Sigmoid colon (tissue), 4 donors: ENCODE data around the gene PREX1.

Source experiments
- EP300 ChIP-seq, 4 donors: sonication (generic); formaldehyde crosslinking; IDR thresholded peaks; one replicate each; pipeline ENCODE4 v1.6.1; 2017; ENCODE audit warnings: antibody characterized with exemption in 4 of 4
- POLR2A ChIP-seq, 2 donors: fragments of 450-650 bp; IDR thresholded peaks; one replicate each; pipeline ENCODE4 v1.6.1; 2016; ENCODE audit warnings: antibody characterized with exemption in 2 of 2, mild to moderate bottlenecking in 2 of 2, moderate library complexity in 2 of 2
- POLR2AphosphoS5 ChIP-seq, 4 donors: sonication (generic); formaldehyde crosslinking; IDR thresholded peaks; one replicate each; pipeline ENCODE4 v1.6.1; 2017; ENCODE audit warnings: antibody characterized with exemption in 4 of 4
- TF ChIP-seq, protein P1 (sequence below), 4 experiments: fragments of 450-650 bp in 3 of 4; fragments of 200-600 bp in 1 of 4; IDR thresholded peaks; one replicate each; pipeline ENCODE4 v1.5.1; 2016 to 2019; ENCODE audit warnings: antibody characterized with exemption in 4 of 4, mild to moderate bottlenecking in 3 of 4, moderate library complexity in 2 of 4

DNA sequence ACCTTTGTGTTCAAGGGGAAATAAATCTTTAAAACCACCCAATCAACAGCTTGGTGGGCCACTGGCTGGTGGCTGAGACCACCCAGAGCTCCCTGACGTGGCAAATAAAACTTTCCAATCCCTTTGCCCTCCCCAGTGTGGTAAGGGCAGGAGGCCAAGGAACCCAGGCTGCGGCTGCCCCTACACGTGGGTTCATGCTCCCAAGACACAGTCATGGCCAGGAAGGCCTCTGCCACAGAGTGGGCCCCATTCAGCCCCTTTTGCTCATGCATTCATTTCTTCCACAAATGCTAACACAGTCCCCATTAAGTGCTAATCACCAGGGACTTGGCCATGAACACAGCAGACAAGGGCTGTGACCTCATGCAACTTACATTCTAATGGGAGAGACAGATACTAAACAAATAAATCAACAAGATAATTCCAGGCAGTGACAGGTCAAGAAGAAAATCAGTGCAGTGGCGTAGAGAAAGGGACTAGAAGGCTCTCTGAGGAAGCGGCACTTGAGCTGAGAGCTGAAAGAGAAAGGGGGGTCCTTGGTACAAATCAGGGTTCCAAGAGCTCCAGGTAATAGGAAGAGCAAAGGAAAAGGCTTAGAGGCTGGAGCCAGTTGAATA, 13.8 kb downstream of the PREX1 start:
- TF ChIP-seq, protein P1, sequence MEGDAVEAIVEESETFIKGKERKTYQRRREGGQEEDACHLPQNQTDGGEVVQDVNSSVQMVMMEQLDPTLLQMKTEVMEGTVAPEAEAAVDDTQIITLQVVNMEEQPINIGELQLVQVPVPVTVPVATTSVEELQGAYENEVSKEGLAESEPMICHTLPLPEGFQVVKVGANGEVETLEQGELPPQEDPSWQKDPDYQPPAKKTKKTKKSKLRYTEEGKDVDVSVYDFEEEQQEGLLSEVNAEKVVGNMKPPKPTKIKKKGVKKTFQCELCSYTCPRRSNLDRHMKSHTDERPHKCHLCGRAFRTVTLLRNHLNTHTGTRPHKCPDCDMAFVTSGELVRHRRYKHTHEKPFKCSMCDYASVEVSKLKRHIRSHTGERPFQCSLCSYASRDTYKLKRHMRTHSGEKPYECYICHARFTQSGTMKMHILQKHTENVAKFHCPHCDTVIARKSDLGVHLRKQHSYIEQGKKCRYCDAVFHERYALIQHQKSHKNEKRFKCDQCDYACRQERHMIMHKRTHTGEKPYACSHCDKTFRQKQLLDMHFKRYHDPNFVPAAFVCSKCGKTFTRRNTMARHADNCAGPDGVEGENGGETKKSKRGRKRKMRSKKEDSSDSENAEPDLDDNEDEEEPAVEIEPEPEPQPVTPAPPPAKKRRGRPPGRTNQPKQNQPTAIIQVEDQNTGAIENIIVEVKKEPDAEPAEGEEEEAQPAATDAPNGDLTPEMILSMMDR (IDR thresholded peaks at IDR 0.05) = no peak
- TF ChIP-seq EP300 (IDR thresholded peaks at IDR 0.05) (no peak), POLR2A (IDR thresholded peaks at IDR 0.05) (no peak), POLR2AphosphoS5 (IDR thresholded peaks at IDR 0.05) (no peak)
